Esophagus mucosa (tissue), 1 donor: Measurements from ENCODE around the gene FAM135A. TPM values are rescaled to one million over a fixed set of nuclear protein-coding genes. Genes with fewer than 3 reads are reported as not detected.
A peak's percentile ranks its signal among the peaks of the same experiment; 100 is the strongest.

Source experiments
- ATAC-seq: fragments of 200-7000 bp; cut with Tn5 transposase; one replicate; pipeline ENCODE4 v1.9.1; 2020
- total RNA-seq: library from RNA; stranded (reverse); gene quantifications from one replicate; pipeline ENCODE4 v1.2.4, GENCODE V29; 2023
- donor health status: DM: yes; HTN: yes; CAD: no.

Gene FAM135A
- 68.7 TPM for total RNA-seq

DNA sequence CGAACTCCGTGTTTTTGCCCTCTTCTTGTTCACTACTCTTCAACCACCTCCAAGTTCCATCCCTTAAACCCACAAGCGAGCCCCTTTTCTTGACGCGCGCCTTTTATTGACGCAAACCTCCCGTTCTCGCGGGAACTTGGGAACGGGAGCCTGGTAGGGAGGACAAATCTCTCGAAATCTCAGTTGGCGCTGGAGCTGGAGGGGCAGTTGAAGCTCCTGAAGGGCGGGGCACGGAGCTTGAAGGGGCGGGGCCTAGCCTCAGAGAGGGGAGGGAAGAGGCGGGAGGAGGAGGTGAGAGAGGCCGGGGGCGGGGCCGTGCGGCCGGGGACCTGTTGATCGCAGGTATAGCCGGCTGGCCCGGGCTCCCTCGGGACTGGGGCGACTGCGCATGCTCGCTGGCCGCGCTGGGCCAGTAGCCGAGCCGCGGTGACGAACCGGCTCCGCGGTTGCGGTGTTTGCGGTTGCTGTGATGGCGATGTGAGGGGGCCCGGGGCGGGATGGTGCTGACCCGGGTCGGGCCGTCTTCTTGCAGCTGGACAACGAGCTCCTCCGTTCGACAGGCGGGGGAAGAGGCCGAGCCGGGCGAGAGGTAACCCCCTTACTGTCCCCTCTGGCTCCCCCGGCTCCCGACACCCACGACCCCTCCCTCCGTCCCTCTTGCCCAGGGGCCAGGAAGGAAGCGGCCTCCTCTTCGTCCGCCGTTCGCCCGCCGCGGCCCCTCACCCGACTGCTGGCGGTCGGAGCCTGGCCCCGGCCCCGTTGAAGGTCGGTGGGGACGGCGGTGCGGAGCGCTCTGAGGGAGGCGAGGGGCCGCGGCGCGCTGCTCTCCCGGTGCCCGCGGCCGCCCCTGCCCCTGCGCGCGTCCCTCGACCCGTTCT, at the start of gene FAM135A:
TSS of gene FAM135A (plus strand) at position 395 of the 878 bp plus-strand sequence. CDS start 14,835 bp downstream, outside the sequence.
- peak; percentile 100 for ATAC-seq

- ATAC-seq, result no peak
These were observed 49.4 kb upstream of the FAM135A start for GRCh38 chr6:70363741-70364493.

DNA sequence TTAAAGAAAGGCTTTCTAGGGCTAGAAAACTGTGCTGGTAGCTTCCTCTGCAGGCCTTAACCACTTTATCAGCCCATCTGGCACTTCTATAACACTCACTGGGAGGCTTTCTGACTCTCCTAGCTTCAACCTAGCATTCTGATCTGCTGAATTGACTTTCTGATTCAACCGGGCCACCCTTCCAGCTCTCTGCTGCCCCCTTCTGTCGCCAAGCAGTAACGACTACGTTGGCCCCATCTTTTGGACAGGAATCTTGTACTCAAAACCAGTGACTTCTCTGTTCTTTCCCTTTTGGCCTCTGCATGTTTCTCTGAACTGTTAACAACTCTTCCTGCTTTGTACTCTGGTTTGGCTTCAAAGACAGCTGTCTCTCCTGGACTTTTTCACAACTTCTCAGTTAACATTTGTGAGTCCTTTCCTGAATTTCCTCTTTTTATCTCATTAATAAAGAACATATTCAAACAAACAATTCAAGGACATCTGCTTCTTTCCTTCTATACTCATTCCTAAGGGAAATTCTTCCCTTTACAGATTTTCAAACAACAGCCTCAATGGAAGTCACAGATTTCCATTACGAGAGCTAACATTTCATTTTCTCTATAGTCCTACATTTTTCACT, 43.9 kb upstream of the FAM135A start:
- ATAC-seq, result peak; percentile 87

- ATAC-seq, result no peak
These were observed 42.8 kb upstream of the FAM135A start for GRCh38 chr6:70370496-70370895.

GRCh38 chr6:70371454-70372105, 41.7 kb upstream of the FAM135A start:
- ATAC-seq, result peak; percentile 71

GRCh38 chr6:70375166-70375565, 38.1 kb upstream of the FAM135A start:
- peak; percentile 74 for ATAC-seq

GRCh38 chr6:70375882-70376281, 37.4 kb upstream of the FAM135A start:
- no peak for ATAC-seq

DNA sequence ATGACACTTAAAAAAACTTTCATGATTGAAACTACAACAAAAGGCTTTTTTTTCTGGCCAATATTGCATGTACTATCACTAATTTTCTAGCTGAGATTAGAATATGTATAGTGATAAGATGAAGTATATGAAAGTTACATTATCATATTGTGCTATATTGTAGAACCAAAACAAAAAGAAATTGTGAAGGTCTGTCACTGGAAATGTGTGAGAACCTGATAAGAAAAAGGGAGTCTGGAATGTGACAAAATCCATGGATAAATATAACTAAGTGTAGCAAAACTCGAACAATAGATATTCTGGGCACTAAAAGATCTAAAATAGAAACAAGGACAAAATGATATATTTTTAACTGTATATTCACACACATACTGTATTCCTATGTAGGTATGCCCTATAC, 36.7 kb upstream of the FAM135A start:
- ATAC-seq, result no peak

DNA sequence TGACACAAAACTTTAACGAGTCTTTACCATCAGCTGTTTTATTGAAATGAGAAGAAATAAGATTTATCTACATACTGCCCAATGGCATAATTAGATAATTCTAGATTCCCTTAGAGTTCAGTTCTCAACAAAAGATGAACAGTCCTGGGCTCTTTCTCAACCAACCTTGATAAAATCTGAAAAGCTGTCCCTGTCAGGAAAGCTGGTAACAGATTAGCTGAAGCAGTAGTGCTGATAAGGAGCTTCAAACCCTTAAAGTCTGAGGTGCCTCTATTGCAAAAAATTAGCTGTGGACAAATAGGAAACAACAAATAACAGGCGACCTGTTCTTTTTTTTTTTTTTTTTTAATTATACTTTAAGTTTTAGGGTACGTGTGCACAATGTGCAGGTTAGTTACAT, 35.9 kb upstream of the FAM135A start:
- no peak for ATAC-seq

- ATAC-seq, result no peak
These were observed 33.8 kb upstream of the FAM135A start for GRCh38 chr6:70379473-70380013.

DNA sequence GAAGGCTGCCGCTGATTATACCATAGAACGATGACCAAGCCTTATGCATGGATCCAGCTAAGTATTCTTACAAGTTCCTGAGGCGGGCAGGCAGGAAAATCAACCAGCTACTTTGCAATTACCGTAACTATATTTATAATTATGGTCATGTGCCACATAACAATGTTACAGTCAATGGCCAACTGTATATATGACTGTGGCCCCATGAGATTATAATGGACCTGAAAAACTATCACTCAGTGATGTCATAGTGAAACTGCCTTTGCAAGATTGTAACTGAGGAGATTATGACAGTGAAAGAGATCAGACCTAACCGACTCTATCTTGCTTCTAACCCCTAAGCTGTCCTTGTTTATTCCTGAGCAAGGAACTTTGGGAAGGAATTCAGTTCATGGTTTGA, 33.1 kb upstream of the FAM135A start:
- no peak for ATAC-seq

DNA sequence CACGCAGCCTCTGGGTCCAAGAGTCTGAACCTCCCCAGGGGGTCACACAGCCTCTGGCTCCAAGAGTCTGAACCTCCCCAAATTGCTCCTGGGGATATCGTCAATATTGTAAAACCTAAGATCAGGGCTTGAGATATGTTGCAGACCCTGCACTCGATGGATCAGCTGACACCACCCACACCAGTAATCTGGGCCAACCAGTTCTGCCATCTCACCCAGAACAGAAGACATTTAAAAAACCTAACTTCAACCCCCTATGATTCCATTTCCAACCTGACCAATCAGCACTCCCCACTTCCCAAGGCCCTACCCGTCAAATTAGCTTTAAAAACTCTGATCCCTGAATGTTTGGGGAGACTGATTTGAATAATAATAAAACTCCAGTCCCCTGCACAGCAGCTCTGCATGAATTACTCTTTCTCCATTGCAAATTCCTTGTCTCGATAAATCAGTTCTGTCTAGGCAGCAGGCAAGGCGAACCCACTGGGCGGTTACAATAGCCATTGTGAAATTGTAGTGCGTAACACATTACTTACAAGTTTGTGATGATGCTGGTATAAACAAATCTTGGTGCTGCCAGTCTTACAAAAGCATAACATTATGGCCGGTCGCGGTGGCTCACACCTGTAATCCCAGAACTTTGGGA, 32.4 kb upstream of the FAM135A start:
- no peak for ATAC-seq

GRCh38 chr6:70381417-70381782, 31.9 kb upstream of the FAM135A start:
- ATAC-seq, result no peak

DNA sequence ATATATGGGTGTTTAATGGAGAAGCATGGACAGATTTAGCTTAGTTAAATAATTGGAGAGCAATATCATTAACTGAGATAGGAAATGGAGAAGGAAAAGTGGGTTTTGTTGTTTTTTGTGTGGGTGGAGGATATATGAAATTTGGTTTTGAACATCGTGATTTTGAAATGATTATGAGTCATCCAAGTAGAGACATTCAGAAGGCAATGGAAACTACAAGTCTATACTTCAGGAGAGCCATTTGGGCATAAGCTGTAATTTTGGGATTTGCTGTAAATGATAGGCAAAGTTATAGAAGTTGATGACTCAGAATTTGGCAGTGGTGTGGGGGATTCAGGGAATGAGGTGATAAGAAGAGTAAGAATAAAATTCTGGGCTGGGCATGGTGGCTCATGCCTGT, 27.4 kb upstream of the FAM135A start:
- ATAC-seq, result no peak

GRCh38 chr6:70388814-70389213, 24.5 kb upstream of the FAM135A start:
- ATAC-seq, result no peak

GRCh38 chr6:70389261-70389660, 24.0 kb upstream of the FAM135A start:
- no peak for ATAC-seq

DNA sequence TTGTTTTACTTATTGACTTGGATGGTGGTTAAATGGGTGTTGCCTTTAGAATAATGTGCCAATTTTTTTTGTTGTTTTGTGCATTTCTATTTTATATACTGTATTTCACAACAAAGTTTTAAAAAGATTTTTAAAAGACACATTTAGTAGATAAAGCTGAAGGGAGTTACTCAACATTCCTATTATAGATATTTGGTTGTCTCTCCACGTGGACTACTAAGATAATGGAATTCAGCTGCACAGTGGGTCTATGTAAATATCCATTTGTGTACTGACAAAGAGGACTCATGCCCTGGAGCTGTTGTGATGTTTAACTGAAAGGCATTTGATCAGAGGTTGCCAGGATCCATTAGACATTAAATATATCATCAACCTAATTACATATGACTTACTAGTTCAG, 23.2 kb upstream of the FAM135A start:
- ATAC-seq, result no peak

DNA sequence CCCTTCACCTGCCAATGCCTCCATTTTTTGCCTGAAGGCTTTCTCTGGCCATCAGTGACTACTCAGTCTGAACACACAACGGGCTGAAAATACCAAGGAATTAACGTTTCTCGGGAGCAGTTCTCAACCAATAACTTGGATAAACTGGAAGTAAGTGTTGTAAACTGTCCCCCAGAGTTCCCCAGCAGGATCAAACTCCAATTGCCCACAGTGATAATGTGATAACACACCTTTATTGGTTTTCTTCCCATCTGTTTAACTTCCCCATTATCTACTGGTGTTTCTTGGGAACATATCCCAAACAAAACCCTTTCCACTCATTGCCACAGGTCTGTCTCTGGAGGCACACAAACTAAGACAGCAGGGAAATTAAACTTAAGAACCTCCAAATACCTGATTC, 21.8 kb upstream of the FAM135A start:
- ATAC-seq, result no peak

DNA sequence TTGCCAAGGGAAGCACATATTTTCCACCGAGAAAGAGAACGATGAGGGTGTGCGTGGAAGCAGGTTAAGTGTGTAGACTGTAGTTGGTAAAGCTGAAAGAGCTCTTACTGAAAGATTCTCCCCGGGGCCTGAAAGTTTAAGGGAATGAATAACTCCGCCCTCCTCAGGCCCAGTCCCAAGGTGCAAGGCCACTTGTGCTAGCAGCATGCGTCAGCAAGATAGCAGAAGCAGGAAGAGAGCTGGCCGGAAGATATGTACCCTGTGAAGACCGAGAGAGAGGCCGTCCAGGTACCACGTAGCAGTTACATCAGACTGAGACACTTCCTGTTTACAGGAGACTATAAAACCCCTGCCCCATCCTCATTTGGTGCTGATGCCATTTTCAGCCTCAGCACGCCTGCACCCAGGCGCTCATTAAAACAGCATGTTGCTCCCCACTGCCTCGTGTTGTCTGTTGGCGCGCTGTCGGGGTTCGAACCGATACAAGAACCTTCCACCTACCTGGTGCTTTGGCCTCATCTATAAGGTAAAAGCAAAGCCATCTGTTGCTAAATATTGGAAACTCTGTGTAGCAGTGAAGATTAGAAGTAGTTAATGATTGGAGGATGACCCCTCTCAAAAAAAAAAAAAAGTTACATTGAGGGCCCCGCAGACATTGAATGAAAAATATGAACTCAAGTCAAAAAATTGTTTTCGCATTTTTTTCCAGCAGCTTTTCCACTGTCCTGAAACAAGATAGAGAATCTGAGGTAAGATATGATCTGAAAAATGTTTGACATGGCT, 18.6 kb upstream of the FAM135A start:
- no peak for ATAC-seq

- ATAC-seq, result no peak
These were observed 18.0 kb upstream of the FAM135A start for GRCh38 chr6:70395301-70395672.

- ATAC-seq, result no peak
These were observed 17.1 kb upstream of the FAM135A start for GRCh38 chr6:70396163-70396562.
